Measurements from ENCODE around the gene MRPS2. TPM values are rescaled to one million over a fixed set of nuclear protein-coding genes. Genes with fewer than 3 reads are reported as not detected.

Gene MRPS2
- total and polyA plus RNA-seq, 9 of the 15 experiments (the other 6 are each of a cell fraction or from before 2014, with no cell fraction given), result 8.0 to 167 (median 81.3) TPM

- TF ChIP-seq ATF2 (CRISPR knock-in tag; IDR thresholded peaks at IDR 0.05) (no peak), THRAP3 (IDR thresholded peaks at IDR 0.05; ENCODE audit: borderline replicate concordance) (no peak), BCL6 (CRISPR knock-in tag; IDR thresholded peaks at IDR 0.05) (no peak), CEBPG (CRISPR knock-in tag; IDR thresholded peaks at IDR 0.05) (peak; percentile 43; the same call in 1 of the 2 replicates), CEBPG (tag; conservative IDR thresholded peaks at IDR 0.05 in 1 of 2, IDR thresholded peaks at IDR 0.05 in 1 of 2) (no peak), PURB (CRISPR knock-in tag; IDR thresholded peaks at IDR 0.05; ENCODE audit: low read depth) (no peak), MLX (CRISPR knock-in tag; conservative IDR thresholded peaks at IDR 0.05) (no peak), ZNF41 (CRISPR knock-in tag; conservative IDR thresholded peaks at IDR 0.05) (no peak), EHMT2 (IDR thresholded peaks at IDR 0.05) (no peak), POLR3A (IDR thresholded peaks at IDR 0.05; ENCODE audit: borderline replicate concordance, extremely low read depth, insufficient read depth, insufficient read length) (no peak), SETDB1 (IDR thresholded peaks at IDR 0.05; ENCODE audit: low read length) (no peak), ZFP36 (IDR thresholded peaks at IDR 0.05; ENCODE audit: low read depth, low read length, partially characterized antibody) (no peak), ZNF212 (CRISPR knock-in tag; IDR thresholded peaks at IDR 0.05) (no peak), TCF7L2 (IDR thresholded peaks at IDR 0.05; ENCODE audit: low read depth, low read length) (no peak), CREB5 (CRISPR knock-in tag; IDR thresholded peaks at IDR 0.05) (no peak), SLC30A9 (CRISPR knock-in tag; IDR thresholded peaks at IDR 0.05) (no peak), ZNF518B (CRISPR knock-in tag; IDR thresholded peaks at IDR 0.05) (no peak), IRF2 (CRISPR knock-in tag; IDR thresholded peaks at IDR 0.05) (no peak), NCOA1 (IDR thresholded peaks at IDR 0.05; ENCODE audit: low read depth) (peak; percentile 85; the same call in 1 of the 2 replicates), RBM39 (optimal IDR thresholded peaks at IDR 0.05; ENCODE audit: low read depth, low read length) (no peak), ZNF146 (CRISPR knock-in tag; IDR thresholded peaks at IDR 0.05; ENCODE audit: unreplicated experiment) (no peak), HDAC1 (IDR thresholded peaks at IDR 0.05) (peak in 1 of 2 experiments; percentile 80; a peak in 2 of 4 replicates), CBX2 (IDR thresholded peaks at IDR 0.05; ENCODE audit: insufficient read depth, low read length, poor library complexity, severe bottlenecking) (no peak)
Observed at GRCh38 chr9:135468854-135469521, 31.5 kb upstream of the MRPS2 start (continued).
